HEK293 (cell line): ENCODE results near the gene ZNF680.
"Not testable (repeated sequence)": the region's sequence is repeated elsewhere in the genome, so short reads cannot be mapped to it uniquely, and the experiment has no call there.

Experiments
- CTCF ChIP-seq: fragments of 450-650 bp; formaldehyde crosslinking; IDR thresholded peaks from 2 replicates; pipeline ENCODE4 v1.5.1; 2016; ENCODE audit warnings: missing biosample characterization, missing genetic modification characterization
- ZNF274 ChIP-seq, 2 experiments: fragments of 200-500 bp in 1 of 2; fragments of 450-650 bp in 1 of 2; sonication (Bioruptor generic) in 1 of 2; formaldehyde crosslinking in 1 of 2; IDR thresholded peaks; 2 replicates each; pipeline versions ENCODE4 v1.5.1 to v1.6.1; 2014 to 2016; ENCODE audit warnings: borderline replicate concordance in 1 of 2, inconsistent platforms in 1 of 2, low read length in 1 of 2, missing biosample characterization in 1 of 2, missing genetic modification characterization in 1 of 2

GRCh38 chr7:64569372-64570283, 6.8 kb upstream of the ZNF680 start:
- TF ChIP-seq CTCF (tag by site-specific recombination); ZNF274 (IDR thresholded peaks at IDR 0.05; ENCODE audit: low read length); ZNF274 (tag by site-specific recombination; IDR thresholded peaks at IDR 0.05; ENCODE audit: borderline replicate concordance): not testable (repeated sequence)
